BJ (cell line): ENCODE data around the gene WASHC2C. TPM values are rescaled to one million over a fixed set of nuclear protein-coding genes. Genes with fewer than 3 reads are reported as not detected.
"Not testable (repeated sequence)": the region's sequence is repeated elsewhere in the genome, so short reads cannot be mapped to it uniquely, and the experiment has no call there.

Experiments used
- CTCF ChIA-PET: fragments of 350-600 bp; formaldehyde crosslinking; extraction: SDS; loops from one replicate; lab custom pipeline; 2021; ENCODE audit warnings: antibody characterized with exemption, inconsistent platforms; lab: Yijun Ruan, JAX
- POLR2A ChIA-PET: fragments of 300-600 bp; sonication (Branson Sonifier 250); formaldehyde crosslinking; extraction: SDS; loops from one replicate; lab custom pipeline; 2021; ENCODE audit warnings: antibody characterized with exemption; lab: Charles Lee
- DNase-seq: peaks from one replicate; pipeline ENCODE4 v3.0.0-alpha.2; 2011; ENCODE audit warnings: low read depth
- H3K27me3 ChIP-seq: 2 replicates; pipeline ENCODE4 v1.6.0; 2011; ENCODE audit warnings: low read length; ENCODE audit not compliant: control insufficient read depth, insufficient read depth
- H3K36me3 ChIP-seq: 2 replicates; pipeline ENCODE4 v1.5.1; 2011; ENCODE audit warnings: low read length; ENCODE audit not compliant: control insufficient read depth, insufficient read depth
- H3K4me3 ChIP-seq: 2 replicates; pipeline ENCODE4 v1.5.1; 2011; ENCODE audit warnings: low read depth, mild to moderate bottlenecking, control low read depth, low read length
- polyA minus RNA-seq: library from RNA; depleted of rRNA, polyadenylated mRNA; stranded (reverse); fragments of >200 nt; gene quantifications from 2 replicates; pipeline ENCODE4 v1.2.3, GENCODE V29; 2011; rRNA and poly(A)+ RNA removed
- polyA plus RNA-seq: library from polyadenylated mRNA; depleted of rRNA; stranded (reverse); fragments of >200 nt; gene quantifications from 2 replicates; pipeline ENCODE4 v1.2.3, GENCODE V29; 2011; rRNA removed

The WASHC2C gene
- polyA plus RNA-seq (19.4 and 26.0 TPM in 2 replicates), polyA minus RNA-seq (16.9 and 19.0 TPM in 2 replicates)

GRCh38 chr10:45726703-45727420, at the start of gene WASHC2C:
WASHC2C (plus strand) TSS chr10:45727266; CDS start chr10:45727318, 52 bp downstream.
- POLR2A ChIA-PET, H3K36me3 ChIP-seq, CTCF ChIA-PET, H3K27me3 ChIP-seq: not testable (repeated sequence)
- DNase-seq = peak; percentile 7
- H3K4me3 ChIP-seq = peak within 1 kb of the TSS; percentile 72

- POLR2A ChIA-PET = not testable (repeated sequence)
These were observed 48.6 kb upstream of the WASHC2C start for GRCh38 chr10:45678467-45678866.

GRCh38 chr10:45710200-45710796, 16.8 kb upstream of the WASHC2C start:
- DNase-seq, CTCF ChIA-PET, H3K27me3 ChIP-seq, H3K4me3 ChIP-seq, H3K36me3 ChIP-seq: not testable (repeated sequence)
- POLR2A ChIA-PET = interaction anchor here (0.6 to 0.7 kb wide), 2 partner anchors 45 to 51 kb away, joined by 5 to 6 read pairs; no protein-coding TSS in a partner anchor

More at GRCh38 chr10:45678467-45678866, 48.6 kb upstream of the WASHC2C start:
- DNase-seq, H3K4me3 ChIP-seq, CTCF ChIA-PET, H3K36me3 ChIP-seq, H3K27me3 ChIP-seq: not testable (repeated sequence)

- H3K36me3 ChIP-seq, CTCF ChIA-PET, DNase-seq, H3K4me3 ChIP-seq, POLR2A ChIA-PET, H3K27me3 ChIP-seq: not testable (repeated sequence)
These were observed 15.8 kb upstream of the WASHC2C start for GRCh38 chr10:45711223-45711622.

GRCh38 chr10:45717053-45717452, 10.0 kb upstream of the WASHC2C start:
- CTCF ChIA-PET, POLR2A ChIA-PET, DNase-seq, H3K27me3 ChIP-seq, H3K36me3 ChIP-seq, H3K4me3 ChIP-seq: not testable (repeated sequence)

GRCh38 chr10:45717642-45718041, 9.4 kb upstream of the WASHC2C start:
- DNase-seq, H3K27me3 ChIP-seq, CTCF ChIA-PET, H3K4me3 ChIP-seq, H3K36me3 ChIP-seq, POLR2A ChIA-PET: not testable (repeated sequence)

- DNase-seq, POLR2A ChIA-PET, H3K27me3 ChIP-seq, CTCF ChIA-PET, H3K4me3 ChIP-seq, H3K36me3 ChIP-seq: not testable (repeated sequence)
These were observed 5.6 kb upstream of the WASHC2C start for GRCh38 chr10:45721503-45721902.

GRCh38 chr10:45723851-45724250, 3.2 kb upstream of the WASHC2C start:
- CTCF ChIA-PET, DNase-seq, H3K27me3 ChIP-seq, H3K36me3 ChIP-seq, H3K4me3 ChIP-seq, POLR2A ChIA-PET: not testable (repeated sequence)

GRCh38 chr10:45727421-45727965, 427 bp downstream of the WASHC2C start:
- CTCF ChIA-PET = not testable (repeated sequence)

GRCh38 chr10:45734449-45734848, 7.4 kb downstream of the WASHC2C start:
- H3K36me3 ChIP-seq, POLR2A ChIA-PET, CTCF ChIA-PET, H3K4me3 ChIP-seq, H3K27me3 ChIP-seq, DNase-seq: not testable (repeated sequence)

More at GRCh38 chr10:45727421-45727965, 427 bp downstream of the WASHC2C start:
- DNase-seq, H3K27me3 ChIP-seq, H3K36me3 ChIP-seq, POLR2A ChIA-PET: not testable (repeated sequence)
- peak overlapping the region; percentile 72 for H3K4me3 ChIP-seq
